ENCODE measurements around the gene SLC26A3. TPM values are rescaled to one million over a fixed set of nuclear protein-coding genes. Genes with fewer than 3 reads are reported as not detected.

The SLC26A3 gene
- total and polyA plus RNA-seq, 5 donors = 0.07 TPM; not detected in 4

DNA sequence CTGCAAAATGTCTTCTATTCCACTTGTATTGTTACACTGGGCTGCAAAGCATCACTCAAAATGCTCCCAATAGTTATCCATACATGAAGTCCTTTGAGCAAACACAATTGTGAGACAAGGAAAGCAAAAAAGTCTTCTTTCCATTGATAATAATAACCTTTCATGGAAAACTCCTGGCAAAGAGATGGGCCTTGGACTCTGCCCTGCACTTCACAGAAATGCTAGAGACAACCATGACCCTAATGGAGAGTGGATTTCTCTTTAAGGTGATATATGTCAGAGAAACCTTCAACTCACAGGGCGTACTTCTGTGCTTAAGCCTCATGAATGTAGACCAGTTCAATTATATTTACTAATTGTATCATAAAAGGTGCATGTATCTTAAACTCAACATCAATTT, 19.4 kb downstream of the SLC26A3 start:
- Histone ChIP-seq H3K4me1 (ENCODE audit: control insufficient read depth, insufficient read depth, low read length) (no peaks in the 10 kb centered on the region), H3K4me3 (ENCODE audit: low read length) (no peak overlapping the region), H3K9me3 (ENCODE audit: control insufficient read depth, low read length) (no peaks in the 10 kb centered on the region), H3K27ac (ENCODE audit: low read length) (no peak overlapping the region), H3K27me3 (ENCODE audit: control insufficient read depth, insufficient read depth) (no peaks in the 10 kb centered on the region)
- DNase-seq (no peak), ATAC-seq (no peak)
- 91% methylated on average over 1 of the region's 1 CpG for WGBS
- intact Hi-C loops (cut with DNase I) = no loop called here

DNA sequence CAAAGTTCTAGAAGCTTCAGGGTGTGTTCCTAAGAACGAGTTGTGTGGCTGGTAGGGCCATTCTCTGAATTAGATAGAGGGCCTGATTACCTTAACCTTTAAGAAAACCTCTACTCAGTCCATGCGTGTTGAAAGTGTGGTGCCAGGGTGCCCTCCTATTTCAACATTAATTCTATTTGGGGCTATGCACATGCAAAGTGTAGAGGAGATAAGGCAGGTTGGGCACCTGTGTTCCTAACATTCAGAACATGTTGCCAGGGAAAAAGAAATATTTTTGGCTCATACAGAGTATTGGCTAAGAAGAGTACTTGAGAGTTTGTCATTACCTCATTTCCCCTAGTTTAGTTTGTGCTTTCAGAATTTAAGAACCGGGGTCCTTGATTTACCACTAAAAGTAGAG, 20.6 kb downstream of the SLC26A3 start:
- WGBS = 68% methylated on average over 3 of the region's 3 CpGs
- no peak overlapping the region for H3K27ac ChIP-seq (ENCODE audit: low read length)
- ATAC-seq (no peak), DNase-seq (no peak)
- intact Hi-C loops (cut with DNase I) = no loop called here
- no peak overlapping the region for H3K4me3 ChIP-seq (ENCODE audit: low read length)
- no peaks in the 10 kb centered on the region for H3K9me3 ChIP-seq (ENCODE audit: control insufficient read depth, low read length)
- H3K27me3 ChIP-seq (ENCODE audit: control insufficient read depth, insufficient read depth) = no peaks in the 10 kb centered on the region
- no peaks in the 10 kb centered on the region for H3K4me1 ChIP-seq (ENCODE audit: control insufficient read depth, insufficient read depth, low read length)

DNA sequence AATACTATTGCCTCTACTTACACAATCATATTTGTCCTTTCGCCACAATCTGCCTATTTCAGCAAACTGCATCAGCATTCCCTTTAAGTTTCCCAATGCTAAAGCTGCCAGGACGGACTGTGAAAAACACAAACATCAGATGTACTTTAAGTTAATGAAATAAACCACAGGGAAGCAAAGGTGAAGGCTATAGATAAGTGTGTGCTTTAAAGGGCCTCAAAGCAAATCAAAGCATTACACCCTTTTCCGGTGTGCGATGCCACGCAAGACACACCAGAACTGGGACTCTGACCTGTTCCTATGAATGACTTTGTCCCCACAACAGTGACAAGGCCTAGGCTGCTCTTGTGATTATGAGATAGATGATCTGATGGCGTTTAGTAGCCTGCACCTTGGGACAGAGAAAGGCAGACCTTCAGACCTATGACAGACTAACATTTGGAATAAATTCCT, 23.4 kb downstream of the SLC26A3 start:
- Histone ChIP-seq H3K4me3 (ENCODE audit: low read length) (no peak overlapping the region), H3K27me3 (ENCODE audit: control insufficient read depth, insufficient read depth) (no peaks in the 10 kb centered on the region), H3K9me3 (ENCODE audit: control insufficient read depth, low read length) (no peaks in the 10 kb centered on the region), H3K27ac (ENCODE audit: low read length) (no peak overlapping the region), H3K4me1 (ENCODE audit: control insufficient read depth, insufficient read depth, low read length) (no peaks in the 10 kb centered on the region)
- intact Hi-C loops (cut with DNase I) = no loop called here
- WGBS = 80% methylated on average over 6 of the region's 6 CpGs
- DNase-seq = no peak
- no peak for ATAC-seq

DNA sequence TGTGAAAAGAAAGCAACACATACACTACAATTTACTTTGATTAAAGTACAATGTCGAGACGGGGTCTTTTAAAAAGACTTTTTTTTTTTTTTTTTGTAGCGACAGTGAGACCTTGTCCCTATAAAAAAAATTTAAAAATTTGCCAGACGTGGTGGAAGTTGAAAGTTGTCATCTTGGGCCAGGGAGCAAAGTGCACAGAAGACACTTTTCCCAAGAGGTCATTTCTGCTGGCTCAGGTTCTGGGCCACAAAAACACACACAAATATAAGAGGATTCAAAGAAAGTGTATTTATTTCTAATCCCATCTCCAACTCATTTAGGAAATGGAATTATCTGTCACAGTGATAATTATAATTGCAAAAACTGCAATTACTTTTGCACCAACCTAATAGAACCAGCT, 24.7 kb downstream of the SLC26A3 start:
- intact Hi-C loops (cut with DNase I) = no loop called here
- Histone ChIP-seq H3K27me3 (ENCODE audit: control insufficient read depth, insufficient read depth) (no peaks in the 10 kb centered on the region), H3K4me3 (ENCODE audit: low read length) (no peak overlapping the region), H3K9me3 (ENCODE audit: control insufficient read depth, low read length) (no peaks in the 10 kb centered on the region), H3K27ac (ENCODE audit: low read length) (no peak overlapping the region), H3K4me1 (ENCODE audit: control insufficient read depth, insufficient read depth, low read length) (no peaks in the 10 kb centered on the region)
- WGBS = 86% methylated on average over 4 of the region's 4 CpGs
- ATAC-seq = no peak
- DNase-seq = no peak

DNA sequence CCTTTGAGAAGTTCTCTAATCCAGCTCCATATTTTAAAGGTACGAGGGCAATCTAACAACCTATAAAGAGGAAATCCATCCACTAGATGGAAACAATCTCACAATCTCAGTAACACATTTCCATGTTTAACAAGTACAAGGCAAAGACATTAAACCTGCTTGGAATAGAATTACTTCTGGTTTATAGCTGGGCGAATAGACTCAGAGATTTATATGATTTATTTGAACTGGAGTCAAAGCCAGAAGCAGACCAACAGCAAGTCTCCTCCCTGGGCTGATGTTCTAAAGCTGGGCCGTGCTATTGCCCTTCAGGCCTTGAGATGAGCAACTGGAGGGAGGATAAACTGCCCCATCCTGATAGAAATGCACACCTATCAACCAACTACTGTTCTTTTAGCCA, 25.3 kb downstream of the SLC26A3 start:
- no peak overlapping the region for H3K27ac ChIP-seq (ENCODE audit: low read length)
- 89% methylated on average over 3 of the region's 3 CpGs for WGBS
- H3K4me1 ChIP-seq (ENCODE audit: control insufficient read depth, insufficient read depth, low read length) = no peaks in the 10 kb centered on the region
- DNase-seq (no peak), ATAC-seq (no peak)
- H3K4me3 ChIP-seq (ENCODE audit: low read length) = no peak overlapping the region
- no peaks in the 10 kb centered on the region for H3K9me3 ChIP-seq (ENCODE audit: control insufficient read depth, low read length)
- H3K27me3 ChIP-seq (ENCODE audit: control insufficient read depth, insufficient read depth) = no peaks in the 10 kb centered on the region
- intact Hi-C loops (cut with DNase I) = no loop called here

DNA sequence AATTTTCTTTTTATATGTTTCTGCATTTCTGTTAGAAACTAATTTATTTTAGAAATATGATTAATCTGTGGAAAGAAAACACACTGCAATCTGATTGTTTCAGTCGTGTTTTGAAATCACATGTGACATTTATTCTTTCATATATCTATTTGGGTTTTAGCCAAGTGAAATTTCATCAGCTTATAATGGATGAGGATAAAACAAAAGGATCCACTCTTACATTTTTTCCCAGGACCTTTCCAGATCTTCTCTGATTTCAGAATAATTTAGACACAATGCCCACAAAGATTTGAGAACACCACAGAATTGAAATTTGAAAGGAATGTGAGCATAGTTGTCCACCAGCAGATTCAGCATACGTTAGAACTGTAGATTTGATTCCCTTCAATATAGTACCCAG, 30.0 kb downstream of the SLC26A3 start:
- WGBS = 48% methylated on average over 2 of the region's 2 CpGs
- no peak overlapping the region for H3K4me3 ChIP-seq (ENCODE audit: low read length)
- H3K27ac ChIP-seq (ENCODE audit: low read length) = no peak overlapping the region
- intact Hi-C loops (cut with DNase I) = no loop called here
- no peaks in the 10 kb centered on the region for H3K4me1 ChIP-seq (ENCODE audit: control insufficient read depth, insufficient read depth, low read length)
- no peaks in the 10 kb centered on the region for H3K27me3 ChIP-seq (ENCODE audit: control insufficient read depth, insufficient read depth)
- no peak for ATAC-seq
- H3K9me3 ChIP-seq (ENCODE audit: control insufficient read depth, low read length) = no peaks in the 10 kb centered on the region
- no peak for DNase-seq

DNA sequence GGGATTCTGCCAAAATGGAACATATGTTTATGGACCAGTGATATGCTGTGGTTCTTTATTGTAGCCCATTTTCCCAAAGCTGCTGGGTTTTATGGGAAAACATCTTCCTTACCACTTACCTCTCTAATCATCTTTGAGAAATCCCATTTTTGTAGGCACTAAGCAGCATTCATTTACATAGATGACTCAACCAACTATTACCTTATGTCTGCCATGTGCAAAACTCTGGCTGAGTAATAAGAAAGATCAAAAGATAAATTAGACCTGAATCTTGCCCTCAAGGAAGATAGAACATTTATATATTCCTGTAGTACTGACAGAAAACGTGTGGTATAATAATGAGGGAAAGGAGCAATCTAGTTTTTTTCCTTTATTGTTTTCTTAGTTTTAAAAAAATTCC, 34.8 kb downstream of the SLC26A3 start:
- Histone ChIP-seq H3K27me3 (ENCODE audit: control insufficient read depth, insufficient read depth) (no peaks in the 10 kb centered on the region), H3K4me1 (ENCODE audit: control insufficient read depth, insufficient read depth, low read length) (no peaks in the 10 kb centered on the region), H3K4me3 (ENCODE audit: low read length) (no peak overlapping the region), H3K9me3 (ENCODE audit: control insufficient read depth, low read length) (no peaks in the 10 kb centered on the region), H3K27ac (ENCODE audit: low read length) (no peak overlapping the region)
- intact Hi-C loops (cut with DNase I) = no loop called here
- DNase-seq (no peak), ATAC-seq (no peak)
- WGBS = 63% methylated on average over 1 of the region's 1 CpG

DNA sequence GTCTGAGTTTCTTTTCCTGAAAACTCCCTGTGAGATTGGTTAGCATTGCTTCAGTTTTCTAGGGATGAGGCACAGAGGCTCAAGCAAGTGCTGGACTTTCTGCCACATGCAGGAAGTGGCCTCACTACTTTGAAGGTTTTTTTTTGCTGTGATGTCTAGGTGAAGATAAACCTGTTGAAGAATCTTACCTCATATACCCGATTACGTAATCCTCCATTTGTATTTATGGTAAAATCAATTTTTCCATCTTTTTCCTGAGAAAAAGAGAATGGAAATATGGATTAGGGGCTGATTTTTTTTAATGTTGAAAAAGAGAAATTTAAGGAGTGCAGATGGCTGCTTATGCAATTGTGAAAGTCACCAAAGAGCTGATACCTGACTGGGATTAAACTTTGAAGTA, 35.6 kb downstream of the SLC26A3 start:
- Histone ChIP-seq H3K9me3 (ENCODE audit: control insufficient read depth, low read length) (no peaks in the 10 kb centered on the region), H3K4me3 (ENCODE audit: low read length) (no peak overlapping the region), H3K27me3 (ENCODE audit: control insufficient read depth, insufficient read depth) (no peaks in the 10 kb centered on the region), H3K27ac (ENCODE audit: low read length) (no peak overlapping the region), H3K4me1 (ENCODE audit: control insufficient read depth, insufficient read depth, low read length) (no peaks in the 10 kb centered on the region)
- 96% methylated on average over 2 of the region's 2 CpGs for WGBS
- no peak for ATAC-seq
- intact Hi-C loops (cut with DNase I) = no loop called here
- no peak for DNase-seq

DNA sequence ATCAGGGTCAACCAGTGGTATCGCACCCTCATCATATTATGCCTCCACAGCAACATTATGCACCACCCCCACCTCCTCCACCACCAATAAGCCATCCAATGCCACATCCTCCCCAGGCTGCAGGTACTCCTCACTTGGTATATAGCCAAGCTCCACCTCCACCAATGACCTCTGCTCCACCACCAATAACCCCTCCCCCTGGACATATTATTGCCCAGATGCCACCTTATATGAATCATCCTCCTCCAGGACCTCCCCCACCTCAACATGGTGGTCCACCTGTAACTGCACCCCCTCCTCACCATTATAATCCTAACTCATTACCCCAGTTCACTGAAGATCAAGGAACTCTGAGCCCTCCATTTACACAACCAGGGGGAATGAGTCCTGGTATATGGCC, 44.4 kb downstream of the SLC26A3 start:
- no peaks in the 10 kb centered on the region for H3K4me1 ChIP-seq (ENCODE audit: control insufficient read depth, insufficient read depth, low read length)
- WGBS = 100% methylated on average over 1 of the region's 1 CpG
- H3K4me3 ChIP-seq (ENCODE audit: low read length) = no peak overlapping the region
- no peaks in the 10 kb centered on the region for H3K9me3 ChIP-seq (ENCODE audit: control insufficient read depth, low read length)
- no peak overlapping the region for H3K27ac ChIP-seq (ENCODE audit: low read length)
- DNase-seq (no peak), ATAC-seq (no peak)
- intact Hi-C loops (cut with DNase I) = no loop called here
- H3K27me3 ChIP-seq (ENCODE audit: control insufficient read depth, insufficient read depth) = no peaks in the 10 kb centered on the region

DNA sequence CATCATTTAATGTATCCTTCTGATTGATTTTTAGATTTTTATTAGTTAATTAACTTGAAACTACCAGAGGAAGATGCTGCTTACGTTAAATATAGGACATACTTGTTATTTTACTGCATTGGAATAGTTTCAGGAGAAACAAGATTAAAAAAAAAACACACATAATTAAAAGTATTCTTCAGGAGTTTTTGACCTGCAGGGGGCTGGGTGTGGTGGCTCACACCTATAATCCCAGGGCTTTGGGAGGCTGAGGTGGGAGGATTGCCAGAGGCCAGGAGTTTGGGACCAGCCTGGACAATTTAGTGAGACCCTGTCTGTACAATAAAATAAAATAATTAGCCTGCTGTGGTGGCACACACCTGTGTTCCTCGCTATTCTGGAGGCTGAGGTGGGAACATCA, 48.4 kb downstream of the SLC26A3 start:
- no peak overlapping the region for H3K27ac ChIP-seq (ENCODE audit: low read length)
- intact Hi-C loops (cut with DNase I) = no loop called here
- DNase-seq (no peak), ATAC-seq (no peak)
- no peaks in the 10 kb centered on the region for H3K27me3 ChIP-seq (ENCODE audit: control insufficient read depth, insufficient read depth)
- H3K9me3 ChIP-seq (ENCODE audit: control insufficient read depth, low read length) = no peaks in the 10 kb centered on the region
- no peaks in the 10 kb centered on the region for H3K4me1 ChIP-seq (ENCODE audit: control insufficient read depth, insufficient read depth, low read length)
- WGBS = 97% methylated on average over 2 of the region's 2 CpGs
- H3K4me3 ChIP-seq (ENCODE audit: low read length) = no peak overlapping the region

DNA sequence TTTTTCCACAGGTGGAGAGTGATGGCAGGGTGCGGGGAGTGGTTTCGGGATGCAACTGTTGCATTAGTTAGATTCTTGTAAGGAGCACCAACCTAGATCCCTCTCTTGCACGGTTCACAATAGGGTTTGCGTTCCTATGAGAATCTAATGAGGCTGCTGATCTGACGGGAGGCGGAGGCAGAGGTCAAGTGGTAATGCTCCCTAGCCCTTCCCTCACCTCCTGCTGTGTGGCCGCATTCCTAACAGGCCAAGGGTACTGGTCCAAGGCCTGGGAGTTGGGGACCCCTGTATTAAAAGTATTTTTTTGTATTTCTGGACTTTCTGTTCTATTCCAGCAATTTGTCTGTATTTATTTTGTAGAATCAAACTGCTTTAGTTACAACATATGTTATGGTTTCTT, 51.9 kb downstream of the SLC26A3 start:
- no peaks in the 10 kb centered on the region for H3K4me1 ChIP-seq (ENCODE audit: control insufficient read depth, insufficient read depth, low read length)
- WGBS = 92% methylated on average over 7 of the region's 7 CpGs
- intact Hi-C loops (cut with DNase I) = no loop called here
- no peaks in the 10 kb centered on the region for H3K9me3 ChIP-seq (ENCODE audit: control insufficient read depth, low read length)
- no peak overlapping the region for H3K4me3 ChIP-seq (ENCODE audit: low read length)
- ATAC-seq (no peak), DNase-seq (no peak)
- H3K27ac ChIP-seq (ENCODE audit: low read length) = no peak overlapping the region
- no peaks in the 10 kb centered on the region for H3K27me3 ChIP-seq (ENCODE audit: control insufficient read depth, insufficient read depth)

DNA sequence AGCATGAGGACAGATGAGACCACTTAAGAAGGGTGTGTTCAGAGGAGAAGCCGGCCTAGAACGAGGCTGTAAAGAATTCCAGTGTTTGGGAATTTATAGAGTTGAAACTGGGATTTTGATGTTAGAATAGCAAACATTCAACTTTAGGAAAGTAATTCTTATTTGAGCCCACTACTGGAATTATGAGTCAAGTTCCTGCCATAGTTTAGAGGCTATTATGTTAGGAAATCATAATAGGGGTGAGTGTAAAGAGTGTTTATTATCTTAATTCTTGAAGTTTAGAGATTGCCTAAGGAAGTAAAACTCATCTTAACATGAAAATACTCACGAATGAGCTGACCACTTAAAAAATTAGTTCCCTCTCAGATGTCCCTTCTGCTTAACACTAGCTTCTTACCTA, 57.0 kb downstream of the SLC26A3 start:
- Histone ChIP-seq H3K9me3 (ENCODE audit: control insufficient read depth, low read length) (no peaks in the 10 kb centered on the region), H3K4me1 (ENCODE audit: control insufficient read depth, insufficient read depth, low read length) (peaks cover 4% of the 10 kb centered on the region), H3K27ac (ENCODE audit: low read length) (no peak overlapping the region), H3K4me3 (ENCODE audit: low read length) (no peak overlapping the region), H3K27me3 (ENCODE audit: control insufficient read depth, insufficient read depth) (no peaks in the 10 kb centered on the region)
- DNase-seq (no peak), ATAC-seq (no peak)
- 59% methylated on average over 3 of the region's 3 CpGs for WGBS
- intact Hi-C loops (cut with DNase I) = loop anchor here in 3 of 4 donors (10.0 kb wide), 2 partner anchors 129 to 399 kb away; no protein-coding TSS in a partner anchor

Measured in right cardiac atrium (tissue), 5 donors.